ENCODE measurements around the gene CIZ1.
"Not testable (repeated sequence)": the region's sequence is repeated elsewhere in the genome, so short reads cannot be mapped to it uniquely, and the experiment has no call there.

CIZ1 gene

DNA sequence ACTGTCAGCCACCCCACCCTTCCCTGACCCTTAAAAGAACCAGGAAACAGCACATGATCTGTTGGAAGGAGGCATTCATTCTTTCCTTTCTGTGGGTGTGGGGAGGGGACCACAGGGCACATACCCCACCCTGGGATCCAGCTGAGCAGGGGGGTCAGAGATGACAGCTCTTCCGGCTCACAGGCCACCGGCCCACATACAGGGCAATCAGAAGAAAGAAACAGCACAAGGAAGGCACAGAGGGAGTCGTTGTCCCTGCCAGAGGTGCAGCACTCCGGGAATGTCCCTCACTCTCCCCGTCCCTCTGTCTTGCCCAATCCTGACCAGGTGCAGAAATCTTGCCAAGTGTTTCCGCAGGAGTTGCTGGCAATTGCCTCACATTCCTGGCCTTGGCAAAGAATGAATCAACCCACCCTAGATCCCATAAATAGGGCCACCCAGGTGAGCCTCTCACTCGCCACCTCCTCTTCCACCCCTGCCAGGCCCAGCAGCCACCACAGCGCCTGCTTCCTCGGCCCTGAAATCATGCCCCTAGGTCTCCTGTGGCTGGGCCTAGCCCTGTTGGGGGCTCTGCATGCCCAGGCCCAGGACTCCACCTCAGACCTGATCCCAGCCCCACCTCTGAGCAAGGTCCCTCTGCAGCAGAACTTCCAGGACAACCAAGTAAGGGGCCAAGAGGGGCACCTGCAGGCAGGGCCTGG lies 42.2 kb downstream of the CIZ1 start, which contains the start of gene LCN2:
Gene LCN2, plus strand, starts transcription at position 453 of the 701 bp plus-strand sequence. Its CDS starts 73 bp downstream, at position 526.
- H3K4me3 ChIP-seq (ENCODE audit: low read depth, low read length): no peak within 1 kb of the TSS

DNA sequence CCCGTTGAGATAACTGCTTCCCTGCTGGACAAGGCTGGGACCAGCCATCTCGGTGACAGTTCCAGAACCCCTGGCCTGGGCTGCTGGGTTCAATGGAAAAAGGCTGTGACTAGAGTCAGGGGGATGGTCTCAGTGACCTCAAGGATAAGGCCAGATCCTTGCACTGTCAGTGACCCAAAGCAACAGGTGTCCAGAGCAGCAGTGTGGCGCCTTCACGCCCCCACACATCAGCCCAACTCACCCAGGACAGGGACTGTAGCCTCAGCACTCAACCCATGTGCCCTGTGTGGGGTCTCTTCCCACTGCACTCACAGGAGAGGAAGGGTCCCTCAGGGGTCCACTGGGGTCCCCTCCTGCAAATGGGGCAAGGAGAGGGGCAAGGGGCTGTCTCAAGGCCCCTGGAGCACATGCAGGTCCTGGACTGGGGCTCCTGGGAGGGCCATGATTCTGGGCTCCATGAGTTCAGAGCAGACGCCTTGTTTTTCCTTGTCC lies 42.8 kb downstream of the CIZ1 start:
- H3K4me3 ChIP-seq (ENCODE audit: low read depth, low read length): no peak overlapping the region

DNA sequence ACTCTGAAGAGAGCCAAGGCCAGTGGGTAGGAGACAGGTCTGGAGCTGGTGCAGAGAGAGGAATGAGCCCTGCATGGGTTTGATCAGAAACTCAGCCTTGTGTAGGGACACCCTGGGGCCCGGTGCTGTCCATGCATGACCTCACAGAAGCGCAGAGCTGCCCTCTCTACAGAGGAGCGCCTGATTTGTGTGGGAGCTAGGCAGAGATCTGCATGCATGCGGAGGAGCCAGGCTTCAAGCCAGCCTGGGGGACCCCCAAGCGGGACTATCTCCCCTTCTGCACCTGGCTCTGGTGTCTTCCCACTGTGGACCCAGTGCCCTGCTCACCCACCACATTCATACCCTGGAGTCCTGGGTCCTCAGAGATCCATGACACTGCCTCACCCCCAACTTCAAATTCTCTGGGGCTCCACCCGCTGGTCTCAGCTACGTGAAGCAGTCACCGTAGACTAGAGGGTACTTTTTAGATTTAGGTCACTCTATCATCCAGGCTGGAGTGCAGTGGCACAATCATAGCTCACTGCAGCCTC lies 44.7 kb downstream of the CIZ1 start:
- H3K4me3 ChIP-seq (ENCODE audit: low read depth, low read length): no peak overlapping the region

DNA sequence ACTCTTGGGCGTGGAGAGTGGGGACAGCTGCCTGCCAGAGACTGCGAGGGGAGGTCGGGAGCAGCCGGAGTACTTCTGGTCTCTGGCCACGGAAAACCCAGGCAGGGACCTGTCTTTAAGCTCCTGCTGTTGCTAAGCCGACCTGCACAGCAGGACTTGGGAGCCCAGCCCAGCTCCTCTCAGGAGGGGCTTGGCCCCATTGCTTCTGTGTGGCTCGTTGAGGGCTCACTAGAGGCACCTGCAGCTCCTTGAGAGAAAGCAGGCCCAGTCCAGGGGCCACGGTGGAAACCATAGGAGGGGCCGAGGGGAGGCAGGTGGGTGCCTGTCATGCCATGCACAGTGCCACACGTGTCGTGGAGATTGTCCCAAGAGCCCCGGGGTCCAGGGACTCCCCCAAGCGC lies 45.4 kb downstream of the CIZ1 start:
- H3K4me3 ChIP-seq (ENCODE audit: low read depth, low read length): no peak overlapping the region

DNA sequence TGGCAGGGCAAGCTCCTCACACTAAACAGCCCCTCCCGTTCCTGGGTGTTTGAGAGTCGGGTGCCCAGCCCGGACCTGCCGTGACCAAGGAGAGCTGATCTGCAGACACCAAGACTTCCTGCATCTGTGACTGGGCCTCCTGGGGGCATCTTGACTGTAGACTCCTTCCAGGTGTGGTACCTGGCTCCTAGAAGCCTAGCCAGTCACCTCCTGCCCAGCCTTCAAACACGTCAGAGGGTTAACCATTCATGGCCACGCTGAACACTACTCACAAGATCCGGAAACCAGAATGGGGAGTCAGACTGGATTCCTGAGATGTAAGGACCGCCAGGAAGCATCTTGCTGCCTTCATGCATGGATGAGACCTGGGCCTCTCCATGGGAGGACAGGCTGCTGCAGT lies 45.8 kb downstream of the CIZ1 start:
- H3K4me3 ChIP-seq (ENCODE audit: low read depth, low read length): no peak overlapping the region

DNA sequence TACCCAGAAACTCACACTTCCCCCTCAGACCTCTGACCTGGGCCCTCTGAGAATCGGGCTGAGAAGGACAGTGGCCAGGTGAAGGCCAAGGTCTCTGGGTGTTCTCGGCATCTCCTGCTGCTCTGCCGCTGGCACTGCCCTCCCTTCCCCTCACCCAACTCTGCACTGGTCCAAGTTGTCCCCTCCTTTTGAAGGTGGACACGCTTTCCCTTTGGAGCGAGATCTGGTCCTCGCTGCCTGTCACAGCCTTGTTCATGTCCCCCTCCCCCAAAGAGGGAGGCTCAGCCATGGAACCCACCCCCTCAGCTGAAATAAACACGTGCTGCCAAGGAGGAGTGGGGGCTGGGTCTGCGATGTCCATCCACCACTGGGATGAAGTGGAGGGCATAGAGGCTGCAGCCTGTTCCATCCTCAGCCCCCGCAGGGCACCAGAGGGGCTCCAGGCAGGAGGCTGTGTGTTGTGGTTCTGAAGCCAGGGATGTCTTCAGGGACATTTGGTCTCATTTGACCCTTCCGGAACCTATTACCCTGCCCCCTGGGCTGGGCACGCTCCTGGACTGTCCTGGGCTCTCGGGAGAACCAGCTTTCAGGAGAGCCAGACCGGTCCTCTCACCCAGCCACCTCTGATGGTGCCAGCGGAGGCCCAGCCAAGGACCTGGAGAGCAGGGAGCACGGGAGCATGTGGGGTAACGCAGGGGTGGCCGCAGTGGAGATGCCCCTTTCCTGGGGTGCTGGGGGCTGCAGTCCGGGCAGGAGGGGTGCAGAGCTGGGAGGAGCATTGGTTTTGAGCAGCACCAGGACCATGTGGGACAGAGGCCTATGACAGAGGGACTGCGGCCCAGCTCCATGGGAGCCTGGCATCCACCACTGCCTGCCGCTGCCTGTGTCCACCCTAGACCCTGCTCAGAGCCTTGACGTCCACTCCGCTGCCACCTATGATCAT lies 46.9 kb downstream of the CIZ1 start:
- no peak overlapping the region for H3K4me3 ChIP-seq (ENCODE audit: low read depth, low read length)

DNA sequence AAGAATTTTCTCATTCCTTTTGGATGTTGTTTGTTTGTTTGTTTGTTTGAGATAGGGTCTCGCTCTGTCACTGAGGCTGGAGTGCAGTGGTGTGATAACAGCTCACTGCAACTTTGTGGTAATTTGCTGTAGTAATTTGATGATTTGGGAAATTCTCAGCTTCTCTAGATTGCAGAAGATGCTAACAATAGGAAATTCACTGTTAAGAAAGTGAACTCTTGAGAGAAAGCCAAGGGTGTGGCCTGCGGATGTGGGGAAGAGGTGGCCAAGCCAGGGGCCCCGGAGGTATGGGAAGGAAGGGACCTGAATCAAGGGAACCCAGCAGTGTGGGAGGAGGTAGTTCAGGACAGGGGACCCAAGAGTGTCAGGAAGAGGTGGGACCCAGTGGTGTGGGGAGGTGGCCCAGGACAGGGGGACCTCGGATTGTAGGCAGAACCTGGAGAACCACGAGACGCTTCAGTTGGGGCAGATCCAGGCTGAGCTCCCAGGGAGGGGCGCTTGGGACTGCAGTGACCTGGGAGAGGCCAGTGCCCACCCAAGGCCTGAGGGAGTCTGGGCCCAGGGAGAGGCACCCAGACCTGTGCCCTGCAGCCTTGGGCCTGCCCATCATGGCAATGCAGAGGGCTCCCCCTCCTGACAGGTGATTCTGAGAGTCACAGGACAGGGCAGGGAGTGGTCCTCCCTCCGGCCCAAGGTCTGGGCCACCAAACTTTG lies 47.7 kb downstream of the CIZ1 start:
- no peak overlapping the region for H3K4me3 ChIP-seq (ENCODE audit: low read depth, low read length)

DNA sequence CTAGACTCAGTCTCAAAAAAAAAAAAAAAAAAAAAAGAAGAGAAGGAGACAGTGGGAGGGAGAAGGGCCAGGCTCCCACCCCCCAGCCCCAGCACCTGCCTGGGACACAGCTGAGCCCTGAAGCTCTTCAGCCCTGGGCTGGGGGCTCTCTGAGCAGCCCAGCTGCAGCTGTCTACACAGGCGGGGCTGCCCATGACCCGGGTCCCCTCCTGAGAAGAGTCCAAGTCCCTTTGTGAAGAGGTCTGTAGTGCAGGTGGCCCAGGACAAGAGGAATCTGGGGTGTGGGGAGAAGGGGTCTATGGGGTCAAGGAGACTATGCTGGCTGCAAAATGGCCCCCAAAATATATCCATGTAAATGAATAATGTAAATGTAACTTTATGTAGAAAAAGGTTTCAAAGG lies 48.8 kb downstream of the CIZ1 start:
- no peak overlapping the region for H3K4me3 ChIP-seq (ENCODE audit: low read depth, low read length)

DNA sequence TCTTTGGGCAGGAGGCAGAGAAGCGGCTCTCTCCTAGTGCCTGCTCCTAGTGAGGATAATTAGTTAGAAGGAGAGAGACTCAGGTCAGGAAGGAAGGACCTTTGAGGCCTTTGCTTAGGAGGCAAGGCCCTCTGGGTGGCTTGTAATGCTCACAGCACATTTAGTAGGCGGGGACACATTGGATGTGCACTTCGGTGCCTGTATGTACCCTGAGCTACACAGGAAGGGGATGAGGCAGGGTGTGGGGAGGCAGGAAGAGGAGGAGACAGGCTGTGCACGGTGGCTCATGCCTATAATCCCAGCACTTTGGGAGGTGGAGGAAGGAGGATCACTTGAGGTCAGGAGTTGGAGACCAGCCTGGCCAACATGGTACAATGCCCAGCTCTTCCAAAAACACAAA lies 49.3 kb downstream of the CIZ1 start:
- H3K4me3 ChIP-seq (ENCODE audit: low read depth, low read length): no peak overlapping the region

DNA sequence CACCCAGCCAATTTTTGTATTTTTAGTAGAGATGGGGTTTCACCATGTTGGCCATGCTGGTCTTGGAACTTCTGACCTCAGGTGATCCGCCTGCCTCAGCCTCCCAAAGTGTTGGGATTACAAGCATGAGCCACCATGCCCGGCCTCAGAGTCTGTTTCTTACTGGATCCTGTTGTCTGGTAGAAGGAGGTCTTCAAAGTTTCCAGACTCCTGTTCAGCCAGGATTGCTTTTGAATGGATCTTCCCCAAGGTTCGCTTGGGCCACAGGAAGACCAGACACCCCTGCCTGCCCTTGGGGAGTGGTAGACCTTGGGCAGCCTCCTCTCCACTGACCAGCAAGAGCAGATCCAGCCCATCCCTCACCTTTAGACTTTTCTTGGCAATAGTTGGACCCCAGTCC lies 49.8 kb downstream of the CIZ1 start:
- H3K4me3 ChIP-seq (ENCODE audit: low read depth, low read length): no peak overlapping the region

DNA sequence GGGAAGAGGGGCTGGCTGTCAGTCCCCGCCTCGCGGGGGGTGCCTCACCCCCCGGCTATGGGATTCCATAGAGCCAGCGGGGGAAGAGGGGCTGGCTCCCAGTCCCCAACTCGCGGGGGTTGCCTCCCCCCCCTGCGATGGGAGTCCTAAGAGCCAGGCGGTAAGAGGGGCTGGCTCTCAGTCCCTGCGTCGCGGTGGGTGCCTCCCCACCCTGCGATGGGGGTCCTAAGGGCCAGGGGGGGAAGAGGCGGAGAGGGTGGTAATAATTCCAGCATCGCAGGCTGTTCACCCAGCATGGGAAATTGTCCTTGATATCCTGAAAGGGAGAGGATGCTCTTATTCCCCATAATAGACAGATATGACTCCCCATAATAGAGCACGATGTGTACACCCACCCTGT lies 51.8 kb downstream of the CIZ1 start:
- H3K4me3 ChIP-seq (ENCODE audit: low read depth, low read length): no peak overlapping the region

DNA sequence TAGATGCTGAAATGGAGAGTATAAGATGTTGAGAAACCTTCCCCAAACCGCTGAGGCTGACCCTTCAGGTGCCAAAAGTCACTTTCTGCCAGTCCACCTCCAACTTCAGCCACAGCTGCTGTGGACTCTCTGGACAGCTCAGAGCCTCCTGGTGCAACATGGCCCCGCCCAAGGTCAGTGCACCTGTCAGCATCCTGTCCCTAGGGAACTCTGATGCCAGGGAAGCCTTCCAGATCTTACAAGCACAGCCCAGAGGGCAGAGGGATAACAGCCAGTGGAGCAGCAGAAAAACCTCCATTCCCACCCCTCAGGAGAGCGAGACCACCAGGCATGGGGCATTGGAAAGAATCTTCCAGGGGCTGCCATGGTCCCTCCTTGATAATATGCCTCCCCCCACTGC lies 53.4 kb downstream of the CIZ1 start:
- H3K4me3 ChIP-seq (ENCODE audit: low read depth, low read length): no peak overlapping the region

DNA sequence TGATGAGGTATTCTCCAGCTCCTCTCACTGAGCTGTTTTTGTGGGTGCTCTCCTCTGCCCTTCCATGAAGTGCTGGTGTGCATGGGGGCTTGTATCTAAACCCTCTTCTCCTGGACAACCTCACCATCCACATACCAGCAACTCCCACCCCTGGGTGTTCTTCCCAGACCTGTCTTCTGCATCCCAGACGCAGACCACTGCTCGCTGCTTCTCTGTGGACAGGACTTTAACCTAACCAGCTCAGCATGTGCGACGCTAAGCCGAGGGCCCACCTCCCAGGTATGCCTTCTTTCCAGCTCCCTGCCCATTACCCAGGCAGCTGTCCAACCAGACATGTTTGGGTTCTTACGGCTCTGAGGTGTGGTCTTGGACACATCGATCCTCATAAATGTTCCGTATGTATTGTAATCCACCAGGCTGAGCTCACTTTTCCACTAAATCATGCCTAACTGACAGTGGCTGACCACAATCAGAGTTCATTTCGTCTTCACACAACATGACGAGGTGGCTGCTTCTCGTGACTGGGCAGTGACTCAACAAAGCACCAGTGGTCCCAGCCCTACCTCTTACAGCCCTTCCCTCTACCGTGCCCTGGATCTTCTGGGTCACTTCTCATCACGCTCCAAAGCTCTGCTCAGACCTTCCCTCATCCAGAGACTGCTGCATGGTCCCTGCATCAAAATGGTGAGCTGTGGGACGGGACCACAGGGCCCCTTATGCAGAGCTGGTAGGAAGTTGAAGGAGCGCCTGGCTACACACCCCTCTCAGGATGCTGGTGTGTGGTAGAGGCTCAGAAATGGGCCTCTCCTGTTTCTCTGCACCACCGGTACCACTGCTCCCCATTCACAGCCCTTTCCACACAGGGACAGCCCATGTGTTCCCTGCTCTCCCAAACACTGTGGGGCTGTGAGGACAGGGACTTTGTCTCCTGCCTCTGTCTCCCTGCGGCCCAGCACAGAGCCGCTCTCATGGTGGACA lies 54.3 kb downstream of the CIZ1 start:
- H3K4me3 ChIP-seq (ENCODE audit: low read depth, low read length): no peak overlapping the region

DNA sequence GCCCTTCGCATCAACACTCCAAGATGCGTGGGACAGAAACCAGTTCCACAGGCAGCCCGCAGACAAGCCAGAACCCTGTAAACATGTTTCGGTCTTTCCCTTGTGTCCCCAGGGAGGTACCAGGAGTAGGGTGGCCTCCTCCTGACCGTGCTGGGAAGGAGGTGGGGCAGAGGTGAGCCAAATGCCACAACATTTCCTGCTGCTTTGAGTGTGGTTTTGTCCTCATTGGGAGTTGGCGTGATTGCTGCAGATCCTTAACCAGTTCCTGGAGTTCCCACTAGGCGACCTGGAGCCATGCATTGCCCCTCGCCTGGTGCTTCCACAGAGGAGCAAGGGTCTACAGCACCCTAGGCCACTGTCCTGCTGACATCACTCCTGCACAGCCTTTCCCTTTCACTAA lies 55.8 kb downstream of the CIZ1 start:
- H3K4me3 ChIP-seq (ENCODE audit: low read depth, low read length): not testable (repeated sequence)

DNA sequence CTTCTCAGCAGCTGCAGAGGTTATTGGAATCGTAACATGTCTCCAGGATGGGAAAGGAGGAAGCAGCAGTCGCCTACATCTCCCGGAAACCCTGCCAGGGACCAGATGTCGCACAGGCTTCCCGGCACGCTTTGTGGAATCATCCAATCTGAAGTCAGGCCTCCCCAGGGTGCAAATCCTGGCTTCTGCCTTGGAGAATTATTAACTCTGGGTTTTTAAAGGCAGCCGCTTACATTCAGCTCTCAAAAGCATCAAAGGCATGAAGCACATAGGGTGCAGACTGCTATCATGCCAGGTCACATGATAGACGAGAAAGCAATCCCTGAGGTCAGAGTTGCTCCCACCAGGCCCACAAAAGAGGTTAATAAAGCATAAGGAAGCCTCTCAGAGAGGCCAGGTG lies 59.2 kb downstream of the CIZ1 start:
- not testable (repeated sequence) for H3K4me3 ChIP-seq (ENCODE audit: low read depth, low read length)

DNA sequence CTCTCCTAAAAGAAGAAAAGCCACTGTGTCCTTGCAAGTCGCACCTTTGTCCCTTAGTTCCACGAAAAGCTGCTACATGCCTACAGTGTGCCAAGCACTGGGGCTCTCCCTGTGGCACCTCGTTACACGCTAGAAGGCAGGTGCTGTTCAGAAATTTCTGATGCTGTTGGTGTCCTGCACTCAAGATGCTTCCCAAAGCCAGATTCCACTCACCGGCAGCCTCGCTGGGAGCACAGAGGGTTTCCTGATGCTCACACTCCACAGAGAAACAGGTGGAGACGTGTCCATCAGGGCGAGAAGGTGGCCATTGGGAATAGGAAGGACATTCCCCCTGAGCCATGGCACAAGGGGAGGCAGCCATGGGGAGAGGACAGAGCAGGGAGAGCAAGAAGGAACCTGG lies 60.0 kb downstream of the CIZ1 start:
- H3K4me3 ChIP-seq (ENCODE audit: low read depth, low read length): not testable (repeated sequence)

DNA sequence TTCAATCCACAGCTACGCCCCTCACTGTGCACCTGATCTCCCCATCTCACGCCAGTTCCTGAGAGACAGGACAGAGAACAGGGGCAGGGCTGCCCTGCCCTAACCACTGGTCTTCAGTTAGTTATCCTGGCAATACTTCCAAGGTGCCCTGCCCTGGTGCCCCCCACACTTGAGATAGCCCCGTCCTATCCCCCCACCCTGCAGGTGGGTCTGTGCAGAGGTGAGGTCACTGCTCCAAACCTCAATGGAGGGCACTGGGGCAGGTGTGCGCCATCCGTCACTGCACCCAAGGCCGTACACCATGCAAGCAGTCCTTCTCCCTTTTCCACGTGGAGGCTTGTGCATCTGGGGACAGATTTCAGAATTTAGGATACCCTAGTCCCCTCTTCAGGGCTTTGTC lies 60.7 kb downstream of the CIZ1 start:
- H3K4me3 ChIP-seq (ENCODE audit: low read depth, low read length): not testable (repeated sequence)

DNA sequence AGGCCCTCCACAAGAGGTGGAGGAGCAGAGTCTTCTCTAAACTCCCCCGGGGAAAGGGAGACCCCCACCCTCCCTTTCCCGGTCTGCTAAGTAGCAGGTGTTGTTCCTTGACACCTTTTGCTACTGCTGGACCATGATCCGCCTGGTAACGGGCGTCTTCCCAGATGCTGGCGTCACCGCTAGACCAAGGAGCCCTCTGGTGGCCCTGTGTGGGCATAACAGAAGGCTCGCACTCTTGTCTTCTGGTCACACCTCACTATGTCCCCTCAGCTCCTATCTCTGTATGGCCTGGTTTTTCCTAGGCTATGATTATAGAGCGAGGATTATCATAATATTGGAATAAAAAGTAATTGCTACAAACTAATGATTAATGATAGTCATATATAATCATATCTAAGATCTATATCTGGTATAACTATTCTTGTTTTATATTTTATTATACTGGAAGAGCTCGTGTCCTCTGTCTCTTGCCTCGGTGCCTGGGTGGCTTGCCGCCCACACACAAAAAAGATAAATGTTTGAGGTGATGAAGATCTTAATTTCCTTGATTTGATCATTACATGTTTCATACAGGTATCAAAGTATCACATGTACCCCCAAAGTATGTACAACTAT lies 61.3 kb downstream of the CIZ1 start:
- not testable (repeated sequence) for H3K4me3 ChIP-seq (ENCODE audit: low read depth, low read length)

DNA sequence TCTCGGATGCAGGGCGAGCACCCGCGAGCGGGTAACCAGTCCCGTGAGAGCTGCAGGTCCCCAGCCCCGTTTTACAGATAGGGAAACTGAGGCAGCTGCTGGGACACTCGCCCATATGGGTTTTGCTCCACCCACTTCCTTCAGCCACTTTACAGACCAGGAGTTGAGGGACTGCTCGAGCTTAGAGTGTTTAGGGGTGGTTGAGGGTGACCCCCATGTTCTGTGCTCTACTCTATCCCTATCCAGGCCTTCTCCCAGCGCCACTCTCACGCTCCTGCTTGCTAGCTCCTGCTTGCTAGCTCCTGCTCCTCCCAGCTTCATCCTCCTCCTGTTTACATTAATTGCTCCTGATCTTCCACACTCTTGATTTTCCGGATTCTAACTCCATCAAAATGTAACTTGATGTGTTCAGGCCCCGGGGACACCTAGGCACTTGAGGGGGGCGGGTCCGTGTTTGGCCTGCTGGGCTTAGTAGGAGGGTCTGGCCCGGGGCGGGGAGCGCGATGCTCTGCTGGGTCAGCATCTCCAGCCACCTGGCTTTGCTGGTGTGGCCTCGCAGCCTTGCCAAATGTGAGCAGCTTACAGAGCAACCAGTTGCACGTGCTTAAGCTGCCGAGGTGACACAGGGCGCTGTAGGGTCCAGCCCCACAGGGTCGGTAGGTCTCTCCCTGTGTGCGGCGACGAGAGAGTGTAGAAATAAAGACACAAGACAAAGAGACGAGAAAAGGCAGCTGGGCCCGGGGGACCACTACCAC lies 62.4 kb downstream of the CIZ1 start:
- H3K4me3 ChIP-seq (ENCODE audit: low read depth, low read length): peak overlapping the region; percentile 84

Measured in iPS-11a (cell line).